Liver (tissue), 9 donors: ENCODE results near the gene FADS2. TPM values are rescaled to one million over a fixed set of nuclear protein-coding genes. Genes with fewer than 3 reads are reported as not detected.

Experiments used
- DNase-seq: peaks from one replicate; pipeline ENCODE4 v3.0.0-alpha.2; 2017; ENCODE audit warnings: low spot score
- H3K27ac ChIP-seq, 2 donors: one replicate each; pipeline ENCODE4 v1.7.0; 2013; ENCODE audit warnings: inconsistent platforms in 2 of 2, low read length in 2 of 2, control low read depth in 1 of 2, low read depth in 1 of 2, mild to moderate bottlenecking in 1 of 2
- H3K27me3 ChIP-seq, 4 donors: one replicate each; pipeline versions ENCODE4 v1.6.1 to v1.7.0; 2013; ENCODE audit warnings: low read length in 3 of 4, inconsistent platforms in 1 of 4, mild to moderate bottlenecking in 1 of 4, moderate library complexity in 1 of 4; ENCODE audit not compliant: control insufficient read depth in 4 of 4, insufficient read depth in 4 of 4
- H3K36me3 ChIP-seq, 4 donors: one replicate each; pipeline versions ENCODE4 v1.6.1 to v1.7.0; 2013; ENCODE audit warnings: low read length in 3 of 4, mild to moderate bottlenecking in 3 of 4, low read depth in 1 of 4, moderate library complexity in 1 of 4; ENCODE audit not compliant: control insufficient read depth in 4 of 4, insufficient read depth in 3 of 4
- H3K4me1 ChIP-seq, 4 donors: one replicate each; pipeline versions ENCODE4 v1.6.1 to v1.7.0; 2013; ENCODE audit warnings: low read length in 3 of 4, mild to moderate bottlenecking in 3 of 4, moderate library complexity in 1 of 4; ENCODE audit not compliant: control insufficient read depth in 4 of 4, insufficient read depth in 4 of 4
- H3K4me3 ChIP-seq, 3 donors: one replicate each; pipeline versions ENCODE4 v1.6.1 to v1.7.0; 2013; ENCODE audit warnings: low read length in 3 of 3, control low read depth in 1 of 3, low read depth in 1 of 3, mild to moderate bottlenecking in 1 of 3
- H3K9ac ChIP-seq, 2 donors: one replicate each; pipeline ENCODE4 v1.7.0; 2013; ENCODE audit warnings: low read length in 2 of 2, mild to moderate bottlenecking in 2 of 2, moderate library complexity in 2 of 2, control low read depth in 1 of 2, low read depth in 1 of 2
- H3K9me3 ChIP-seq, 4 donors: one replicate each; pipeline versions ENCODE4 v1.6.1 to v1.7.0; 2013; ENCODE audit warnings: low read length in 3 of 4; ENCODE audit not compliant: control insufficient read depth in 4 of 4
- CTCF ChIP-seq: fragments of 150-350 bp; IDR thresholded peaks from 2 replicates; pipeline ENCODE4 v1.5.1; 2017; ENCODE audit warnings: improper control_type of control experiment, low read depth, low read length; ENCODE audit not compliant: missing input control
- EGR1 ChIP-seq, 2 donors: IDR thresholded peaks; 2 replicates each; pipeline ENCODE4 v1.6.1; 2016 to 2018; ENCODE audit warnings: antibody characterized with exemption in 2 of 2, low read depth in 2 of 2
- FOXA2 ChIP-seq: IDR thresholded peaks from 2 replicates; pipeline ENCODE4 v1.6.1; 2016; ENCODE audit warnings: antibody characterized with exemption
- GABPA ChIP-seq, 2 donors: IDR thresholded peaks in 1 of 2; conservative IDR thresholded peaks in 1 of 2; 2 replicates each; pipeline ENCODE4 v1.6.1; 2016; ENCODE audit warnings: antibody characterized with exemption in 2 of 2, mild to moderate bottlenecking in 1 of 2, moderate library complexity in 1 of 2
- HNF4A ChIP-seq, 2 donors: conservative IDR thresholded peaks; 2 replicates each; pipeline ENCODE4 v1.6.1; 2016; ENCODE audit warnings: antibody characterized with exemption in 2 of 2, mild to moderate bottlenecking in 2 of 2
- HNF4G ChIP-seq: IDR thresholded peaks from 2 replicates; pipeline ENCODE4 v1.6.1; 2016; ENCODE audit warnings: antibody characterized with exemption
- JUND ChIP-seq, 2 donors: IDR thresholded peaks; 2 replicates each; pipeline ENCODE4 v1.6.1; 2016; ENCODE audit warnings: antibody characterized with exemption in 2 of 2
- NR2F2 ChIP-seq: IDR thresholded peaks from 2 replicates; pipeline ENCODE4 v1.6.1; 2016; ENCODE audit warnings: antibody characterized with exemption
- RAD21 ChIP-seq, 2 donors: IDR thresholded peaks; 2 replicates each; pipeline ENCODE4 v1.6.1; 2016; ENCODE audit warnings: antibody characterized with exemption in 2 of 2, mild to moderate bottlenecking in 2 of 2
- REST ChIP-seq: IDR thresholded peaks from 2 replicates; pipeline ENCODE4 v1.6.1; 2016; ENCODE audit warnings: antibody characterized with exemption, mild to moderate bottlenecking
- RXRA ChIP-seq, 2 donors: IDR thresholded peaks; 2 replicates each; pipeline ENCODE4 v1.6.1; 2017 to 2018; ENCODE audit warnings: antibody characterized with exemption in 2 of 2, mild to moderate bottlenecking in 1 of 2
- SP1 ChIP-seq: IDR thresholded peaks from 2 replicates; pipeline ENCODE4 v1.6.1; 2018; ENCODE audit warnings: antibody characterized with exemption, mild to moderate bottlenecking
- TAF1 ChIP-seq: conservative IDR thresholded peaks from 2 replicates; pipeline ENCODE4 v1.6.1; 2016; ENCODE audit warnings: antibody characterized with exemption, mild to moderate bottlenecking
- YY1 ChIP-seq: IDR thresholded peaks from 2 replicates; pipeline ENCODE4 v1.6.1; 2016; ENCODE audit warnings: antibody characterized with exemption, mild to moderate bottlenecking
- WGBS: extraction: QIAGEN DNeasy Blood & Tissue Kit; methylation state at CpG from one replicate; pipeline ENCODE4 v1.1.7; 2013; 5-methylcytosine and 5-hydroxymethylcytosine counted together
- polyA plus RNA-seq, 2 donors: library from polyadenylated mRNA; stranded (reverse) in 1 of 2; unstranded in 1 of 2; fragments of 200-250 nt in 1 of 2; fragments of >200 nt in 1 of 2; fragmentation: Nextera tagmentation in 1 of 2; extraction: Ambion mirVana in 1 of 2; gene quantifications; one replicate each; pipeline versions ENCODE4 v1.2.1 to v1.2.3, GENCODE V29; 2013 to 2015
- total RNA-seq, 2 donors: library from RNA; depleted of rRNA; stranded (reverse); fragments of >200 nt; gene quantifications; one replicate each; pipeline ENCODE4 v1.2.3, GENCODE V29; 2014
- TF ChIP-seq, protein P1 (sequence below): IDR thresholded peaks from 2 replicates; pipeline ENCODE4 v1.6.1; 2016; ENCODE audit warnings: antibody characterized with exemption
- TF ChIP-seq, protein P2 (sequence below): IDR thresholded peaks from 2 replicates; pipeline ENCODE4 v1.6.1; 2016; ENCODE audit warnings: antibody characterized with exemption
- TF ChIP-seq, protein P3 (sequence below): IDR thresholded peaks from 2 replicates; pipeline ENCODE4 v1.6.1; 2016; ENCODE audit warnings: antibody characterized with exemption
- donor health status: healthy.
- donor health status: healthy.
- donor health status: healthy.
- donor health status: healthy.
- donor health status: healthy.

The FADS2 gene
- total and polyA plus RNA-seq, 4 donors: 2.8 to 281 (median 84.9) TPM

- WGBS: 42% methylated on average over 27 of the region's 27 CpGs
- peak; percentile 96 for DNase-seq
- TF ChIP-seq RXRA (IDR thresholded peaks at IDR 0.05): no peak
- TF ChIP-seq YY1: no peak
- TF ChIP-seq JUND (IDR thresholded peaks at IDR 0.05): no peak
- TF ChIP-seq RAD21 (IDR thresholded peaks at IDR 0.05): peak; percentile 92 to 98
- TF ChIP-seq, protein P1, sequence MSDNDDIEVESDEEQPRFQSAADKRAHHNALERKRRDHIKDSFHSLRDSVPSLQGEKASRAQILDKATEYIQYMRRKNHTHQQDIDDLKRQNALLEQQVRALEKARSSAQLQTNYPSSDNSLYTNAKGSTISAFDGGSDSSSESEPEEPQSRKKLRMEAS: no peak
- TF ChIP-seq NR2F2: no peak
- TF ChIP-seq EGR1 (IDR thresholded peaks at IDR 0.05; ENCODE audit: low read depth in 2 of 2): no peak
- no peak for TF ChIP-seq GABPA (IDR thresholded peaks at IDR 0.05 in 1 of 2, conservative IDR thresholded peaks at IDR 0.05 in 1 of 2)
- no peak for TF ChIP-seq HNF4A (conservative IDR thresholded peaks at IDR 0.05)
- TF ChIP-seq SP1: no peak
- TF ChIP-seq, protein P2, sequence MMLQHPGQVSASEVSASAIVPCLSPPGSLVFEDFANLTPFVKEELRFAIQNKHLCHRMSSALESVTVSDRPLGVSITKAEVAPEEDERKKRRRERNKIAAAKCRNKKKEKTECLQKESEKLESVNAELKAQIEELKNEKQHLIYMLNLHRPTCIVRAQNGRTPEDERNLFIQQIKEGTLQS: no peak
- TF ChIP-seq HNF4G: no peak
- TF ChIP-seq, protein P3, sequence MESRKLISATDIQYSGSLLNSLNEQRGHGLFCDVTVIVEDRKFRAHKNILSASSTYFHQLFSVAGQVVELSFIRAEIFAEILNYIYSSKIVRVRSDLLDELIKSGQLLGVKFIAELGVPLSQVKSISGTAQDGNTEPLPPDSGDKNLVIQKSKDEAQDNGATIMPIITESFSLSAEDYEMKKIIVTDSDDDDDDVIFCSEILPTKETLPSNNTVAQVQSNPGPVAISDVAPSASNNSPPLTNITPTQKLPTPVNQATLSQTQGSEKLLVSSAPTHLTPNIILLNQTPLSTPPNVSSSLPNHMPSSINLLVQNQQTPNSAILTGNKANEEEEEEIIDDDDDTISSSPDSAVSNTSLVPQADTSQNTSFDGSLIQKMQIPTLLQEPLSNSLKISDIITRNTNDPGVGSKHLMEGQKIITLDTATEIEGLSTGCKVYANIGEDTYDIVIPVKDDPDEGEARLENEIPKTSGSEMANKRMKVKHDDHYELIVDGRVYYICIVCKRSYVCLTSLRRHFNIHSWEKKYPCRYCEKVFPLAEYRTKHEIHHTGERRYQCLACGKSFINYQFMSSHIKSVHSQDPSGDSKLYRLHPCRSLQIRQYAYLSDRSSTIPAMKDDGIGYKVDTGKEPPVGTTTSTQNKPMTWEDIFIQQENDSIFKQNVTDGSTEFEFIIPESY: no peak
- TF ChIP-seq CTCF: peak; percentile 97
- no peak for TF ChIP-seq FOXA2
- TF ChIP-seq TAF1: no peak
- no peak overlapping the region for H3K4me3 ChIP-seq
- no peaks in the 10 kb centered on the region for H3K9me3 ChIP-seq
- H3K27ac ChIP-seq: no peak overlapping the region
- H3K36me3 ChIP-seq: no peaks in the 10 kb centered on the region
- H3K9ac ChIP-seq: no peak overlapping the region
- H3K4me1 ChIP-seq: peaks cover 0 to 4% (median under 1%) of the 10 kb centered on the region in 4 donors
- H3K27me3 ChIP-seq: no peaks in the 10 kb centered on the region
These were observed 71.2 kb downstream of the FADS2 start for GRCh38 chr11:61899146-61899841.

DNA sequence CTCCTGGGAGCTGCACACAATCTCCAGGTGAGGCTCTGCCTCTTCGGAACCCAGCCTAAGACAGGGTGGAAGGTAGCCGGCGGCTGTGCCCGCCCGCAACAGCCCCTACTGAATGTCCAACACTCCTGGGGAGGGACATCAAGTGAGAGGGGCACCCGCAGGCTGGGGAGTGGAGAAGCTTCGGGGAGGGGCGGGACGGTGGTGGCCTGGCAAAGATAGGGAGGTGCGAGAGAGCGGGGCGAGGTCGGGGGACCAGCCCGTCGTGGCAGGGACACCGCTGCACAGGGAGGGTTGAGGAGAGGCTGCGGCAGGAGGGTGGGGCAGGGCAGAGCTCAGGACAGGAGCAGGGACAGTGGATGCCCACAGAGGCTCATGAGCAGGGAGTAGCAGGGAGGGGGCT lies 72.2 kb downstream of the FADS2 start:
- 93% methylated on average over 17 of the region's 17 CpGs for WGBS
- Histone ChIP-seq H3K9me3 (no peaks in the 10 kb centered on the region), H3K27me3 (no peaks in the 10 kb centered on the region), H3K36me3 (no peaks in the 10 kb centered on the region), H3K4me1 (peaks cover 0 to 7% (median under 1%) of the 10 kb centered on the region in 4 donors), H3K9ac (no peak overlapping the region), H3K27ac (no peak overlapping the region), H3K4me3 (no peak overlapping the region)
- TF ChIP-seq GABPA (IDR thresholded peaks at IDR 0.05 in 1 of 2, conservative IDR thresholded peaks at IDR 0.05 in 1 of 2) (no peak), REST (no peak), EGR1 (IDR thresholded peaks at IDR 0.05; ENCODE audit: low read depth in 2 of 2) (no peak), SP1 (no peak), NR2F2 (no peak)
- DNase-seq: no peak
